Measurements from ENCODE around the gene KRT36.

Gene KRT36

GRCh38 chr17:41439375-41439774, 50.3 kb downstream of the KRT36 start:
- DNase-seq (ENCODE audit: low spot score): no peak

GRCh38 chr17:41437769-41438168, 51.9 kb downstream of the KRT36 start:
- no peak for DNase-seq (ENCODE audit: low spot score)

- DNase-seq (ENCODE audit: low spot score): no peak
These were observed 52.5 kb downstream of the KRT36 start for GRCh38 chr17:41437254-41437653.
